H1 (cell line): ENCODE measurements around the gene PRSS50. TPM values are rescaled to one million over a fixed set of nuclear protein-coding genes. Genes with fewer than 3 reads are reported as not detected.
A peak's percentile ranks its signal among the peaks of the same experiment; 100 is the strongest.

Experiments
- CTCF ChIA-PET: fragments of 300-600 bp; sonication (Branson Sonifier 250); formaldehyde crosslinking; loops from one replicate; lab custom pipeline; 2021; ENCODE audit not compliant: partially characterized antibody; lab: Charles Lee
- POLR2A ChIA-PET: fragments of 300-600 bp; sonication (Branson Sonifier 250); formaldehyde crosslinking; loops from one replicate; lab custom pipeline; 2021; ENCODE audit warnings: inconsistent platforms; ENCODE audit not compliant: partially characterized antibody; lab: Charles Lee
- DNase-seq, 2 experiments: peaks; one replicate each; pipeline versions ENCODE4 v3.0.0 to v3.0.0-alpha.2; 2010 to 2022; ENCODE audit warnings: low spot score in 2 of 2, low read depth in 1 of 2, mixed read lengths in 1 of 2
- FAIRE-seq: peaks from 2 replicates; lab custom pipeline; 2011; peaks lifted over from hg19 to GRCh38; lab: Jason Lieb, UNC
- H2AFZ ChIP-seq: 2 replicates; pipeline ENCODE4 v1.8.1; 2012; ENCODE audit warnings: low read length, inconsistent platforms
- H2AK5ac ChIP-seq: 2 replicates; pipeline ENCODE4 v1.6.1; 2013; ENCODE audit warnings: low read depth, low read length
- H2BK120ac ChIP-seq: replicated peaks from 2 replicates; pipeline ENCODE3; 2013; ENCODE audit warnings: low read depth, low read length, inconsistent platforms
- H2BK12ac ChIP-seq: 2 replicates; pipeline ENCODE4 v1.6.1; 2013; ENCODE audit warnings: low read depth, low read length
- H2BK15ac ChIP-seq: 2 replicates; pipeline ENCODE4 v1.6.1; 2013; ENCODE audit warnings: low read length
- H2BK20ac ChIP-seq: 2 replicates; pipeline ENCODE4 v1.6.1; 2013; ENCODE audit warnings: low read length
- H2BK5ac ChIP-seq: 2 replicates; pipeline ENCODE4 v1.6.1; 2013; ENCODE audit warnings: low read depth, low read length
- H3K14ac ChIP-seq: 2 replicates; pipeline ENCODE4 v1.6.1; 2013; ENCODE audit warnings: inconsistent platforms; ENCODE audit not compliant: insufficient read length
- H3K18ac ChIP-seq: 2 replicates; pipeline ENCODE4 v1.6.1; 2013; ENCODE audit warnings: low read length; ENCODE audit errors: extremely low read depth
- H3K23ac ChIP-seq: 2 replicates; pipeline ENCODE4 v1.6.1; 2013; ENCODE audit warnings: inconsistent platforms; ENCODE audit not compliant: insufficient read length
- H3K23me2 ChIP-seq: 2 replicates; pipeline ENCODE4 v1.6.1; 2013; ENCODE audit warnings: low read depth, low read length
- H3K27ac ChIP-seq: 2 replicates; pipeline ENCODE4 v1.6.1; 2011; ENCODE audit warnings: low read depth, low read length, inconsistent platforms
- H3K27me3 ChIP-seq, 4 experiments: replicated peaks in 1 of 4; 1 replicate in 1 of 4; 2 replicates in 3 of 4; pipeline versions ENCODE4 v1.6.1 to v1.8.1; 2011 to 2013; ENCODE audit warnings: low read length in 3 of 4, mild to moderate bottlenecking in 3 of 4, inconsistent platforms in 2 of 4, mixed read lengths in 2 of 4, moderate library complexity in 1 of 4; ENCODE audit not compliant: control insufficient read depth in 3 of 4, insufficient read depth in 3 of 4; ENCODE audit errors: extremely low read depth in 1 of 4
- H3K36me3 ChIP-seq, 4 experiments: 2 replicates each; pipeline versions ENCODE4 v1.6.1 to v1.8.1; 2011 to 2013; ENCODE audit warnings: mild to moderate bottlenecking in 4 of 4, low read length in 3 of 4, moderate library complexity in 2 of 4, control low read depth in 1 of 4, inconsistent platforms in 1 of 4; ENCODE audit not compliant: insufficient read depth in 4 of 4, control insufficient read depth in 2 of 4
- H3K4ac ChIP-seq: replicated peaks from 2 replicates; pipeline ENCODE3; 2013; ENCODE audit warnings: low read length, low read depth, mixed read lengths, inconsistent platforms; ENCODE audit not compliant: insufficient read length
- H3K4me1 ChIP-seq, 4 experiments: replicated peaks in 1 of 4; 1 replicate in 1 of 4; 2 replicates in 3 of 4; pipeline versions ENCODE4 v1.6.1 to v1.8.1; 2011 to 2013; ENCODE audit warnings: low read length in 3 of 4, inconsistent platforms in 2 of 4, mixed read lengths in 1 of 4; ENCODE audit not compliant: insufficient read depth in 4 of 4, control insufficient read depth in 3 of 4
- H3K4me2 ChIP-seq, 2 experiments: 2 replicates each; pipeline versions ENCODE4 v1.6.1 to v1.8.1; 2011 to 2013; ENCODE audit warnings: low read depth in 2 of 2, low read length in 2 of 2, control low read depth in 1 of 2, inconsistent platforms in 1 of 2, mild to moderate bottlenecking in 1 of 2; ENCODE audit not compliant: insufficient read depth in 1 of 2
- H3K4me3 ChIP-seq, 4 experiments: fragments of 200-600, 300-600 bp in 1 of 4; sonication (generic), shearing (Covaris generic), sonication (Bioruptor Twin) in 1 of 4; 2 replicates each; pipeline versions ENCODE4 v1.5.1 to v1.8.1; 2011 to 2016; ENCODE audit warnings: low read length in 4 of 4, low read depth in 3 of 4, control low read depth in 2 of 4, inconsistent platforms in 2 of 4, mild to moderate bottlenecking in 2 of 4, mixed read lengths in 1 of 4, moderate library complexity in 1 of 4; ENCODE audit not compliant: insufficient read depth in 2 of 4; ENCODE audit errors: extremely low read depth in 1 of 4
- H3K56ac ChIP-seq: replicated peaks from 2 replicates; pipeline ENCODE3; 2013; ENCODE audit warnings: low read depth, mild to moderate bottlenecking, mixed read lengths, low read length, inconsistent platforms; ENCODE audit not compliant: insufficient read length
- H3K79me1 ChIP-seq: 2 replicates; pipeline ENCODE4 v1.6.1; 2013; ENCODE audit warnings: low read depth, low read length, control low read depth
- H3K79me2 ChIP-seq, 2 experiments: 2 replicates each; pipeline versions ENCODE4 v1.6.1 to v1.8.1; 2012 to 2013; ENCODE audit warnings: low read length in 2 of 2, mild to moderate bottlenecking in 2 of 2, inconsistent platforms in 1 of 2; ENCODE audit not compliant: insufficient read depth in 2 of 2, control insufficient read depth in 1 of 2
- H3K9ac ChIP-seq, 4 experiments: replicated peaks in 1 of 4; 1 replicate in 1 of 4; 2 replicates in 3 of 4; pipeline versions ENCODE4 v1.6.1 to v1.8.1; 2011 to 2013; ENCODE audit warnings: low read depth in 3 of 4, low read length in 3 of 4, control low read depth in 2 of 4, mild to moderate bottlenecking in 2 of 4, moderate library complexity in 2 of 4, inconsistent platforms in 1 of 4; ENCODE audit errors: extremely low read depth in 1 of 4
- H3K9me3 ChIP-seq, 2 experiments: 2 replicates each; pipeline versions ENCODE4 v1.6.1 to v1.8.1; 2012 to 2013; ENCODE audit warnings: mild to moderate bottlenecking in 2 of 2, moderate library complexity in 2 of 2, control low read depth in 1 of 2, inconsistent platforms in 1 of 2, low read depth in 1 of 2, low read length in 1 of 2, mixed read lengths in 1 of 2; ENCODE audit not compliant: insufficient read depth in 2 of 2
- H4K20me1 ChIP-seq, 2 experiments: replicated peaks in 1 of 2; 2 replicates each; pipeline versions ENCODE3 to v1.8.1; 2011 to 2013; ENCODE audit warnings: inconsistent platforms in 2 of 2, low read length in 2 of 2, mild to moderate bottlenecking in 1 of 2; ENCODE audit not compliant: insufficient read depth in 2 of 2, control insufficient read depth in 1 of 2
- H4K5ac ChIP-seq: 2 replicates; pipeline ENCODE4 v1.6.1; 2013; ENCODE audit warnings: low read length, low read depth, mixed read lengths, inconsistent platforms; ENCODE audit not compliant: insufficient read length
- H4K8ac ChIP-seq: 2 replicates; pipeline ENCODE4 v1.8.0; 2013; ENCODE audit warnings: mild to moderate bottlenecking, moderate library complexity, low read length, inconsistent platforms; ENCODE audit not compliant: insufficient read depth; ENCODE audit errors: extremely low read depth
- H4K91ac ChIP-seq: replicated peaks from 2 replicates; pipeline ENCODE3; 2013; ENCODE audit warnings: low read length, mixed read lengths, inconsistent platforms; ENCODE audit not compliant: insufficient read length
- CTCF ChIP-seq, 3 experiments: IDR thresholded peaks; 1 replicate in 2 of 3; 2 replicates in 1 of 3; pipeline versions ENCODE4 v1.5.1 to v1.6.1; 2011; ENCODE audit warnings: low read length in 3 of 3, mild to moderate bottlenecking in 3 of 3, inconsistent platforms in 2 of 3, low read depth in 1 of 3, moderate library complexity in 1 of 3; ENCODE audit not compliant: insufficient read depth in 1 of 3; ENCODE audit errors: control extremely low read depth in 1 of 3
- WGBS, 2 experiments: shearing (Covaris generic) in 1 of 2; methylation state at CpG; one replicate each; pipeline versions ENCODE4 v1.1.6 to v1.1.7; 2013 to 2015; ENCODE audit warnings: low lambda C conversion rate in 2 of 2, mixed read lengths in 2 of 2, inconsistent platforms in 1 of 2, low coverage in 1 of 2, missing lambda C conversion rate in 1 of 2; ENCODE audit not compliant: insufficient replicate concordance in 2 of 2, insufficient coverage in 1 of 2, insufficient read length in 1 of 2; ENCODE audit errors: extremely low coverage in 1 of 2, missing lambda C conversion rate in 1 of 2; 5-methylcytosine and 5-hydroxymethylcytosine counted together
- polyA plus RNA-seq, 7 experiments: library from polyadenylated mRNA; depleted of rRNA in 3 of 7; stranded (reverse) in 5 of 7; unstranded in 2 of 7; fragments of >200 nt in 5 of 7; fragments of 200-250 nt in 2 of 7; gene quantifications; 1 replicate in 5 of 7; 2 replicates in 1 of 7; 4 replicates in 1 of 7; pipeline versions ENCODE4 v1.2.1 to v1.2.3, GENCODE V29; 2011 to 2013; ENCODE audit warnings: missing spikeins in 2 of 7, mixed read lengths in 2 of 7
- total RNA-seq: library from RNA; stranded (reverse); fragmentation: NEBNext Ultra II Directional; extraction: Animal tissue kit (Norgen Biotek cat#: 25700); gene quantifications from 2 replicates; pipeline ENCODE4 v1.2.1, GENCODE V29; 2021
- TF ChIP-seq, protein P1 (sequence below): IDR thresholded peaks from 2 replicates; pipeline ENCODE4 v1.6.1; 2012; ENCODE audit warnings: inconsistent platforms

PRSS50 gene
- total and polyA plus RNA-seq, 2 of the 8 experiments (the other 6 are each of a cell fraction or from before 2014, with no cell fraction given): 0.47 to 0.71 TPM

- Histone ChIP-seq H3K4me2 (no peak overlapping the region), H3K14ac (no peak overlapping the region), H3K27ac (no peak overlapping the region), H3K79me1 (no peaks in the 10 kb centered on the region), H2BK120ac (no peak overlapping the region), H2AK5ac (no peak overlapping the region), H4K8ac (no peak overlapping the region; the same call in 1 of the 2 replicates), H3K18ac (no peak overlapping the region; the same call in 1 of the 2 replicates), H3K79me2 (no peaks in the 10 kb centered on the region), H2BK12ac (no peak overlapping the region), H3K36me3 (no peaks in the 10 kb centered on the region), H3K9me3 (no peaks in the 10 kb centered on the region), H3K27me3 (peaks cover 0 to 9% (median 5%) of the 10 kb centered on the region in 4 experiments; a peak in 3 of 7 replicates), H4K20me1 (peaks cover 2 to 4% of the 10 kb centered on the region in 2 experiments), H3K56ac (no peak overlapping the region), H3K4me1 (peaks cover 0 to 6% (median 0%) of the 10 kb centered on the region in 4 experiments; a peak in 1 of 7 replicates), H4K5ac (no peak overlapping the region), H2AFZ (no peak overlapping the region), H3K23ac (no peak overlapping the region), H4K91ac (peak overlapping the region; percentile 67), H3K4me3 (no peak overlapping the region), H3K4ac (no peak overlapping the region), H3K23me2 (no peaks in the 10 kb centered on the region), H2BK5ac (peak overlapping the region; percentile 35; the same call in 1 of the 2 replicates), H2BK20ac (no peak overlapping the region), H2BK15ac (no peak overlapping the region), H3K9ac (no peak overlapping the region)
- DNase-seq (no peak), FAIRE-seq (no peak)
- ChIA-PET POLR2A (interaction anchor here (0.6 kb wide), 2 partner anchors 142 to 209 kb away, joined by 3 read pairs; no protein-coding TSS in a partner anchor), CTCF (interaction anchor here (0.6 to 6.5 kb wide), 24 partner anchors 7 to 241 kb away, joined by 3 to 91 read pairs (median 6); partner anchors contain the start of genes PRSS50, PTH1R and RTP3)
- 78% methylated on average over 13 of the region's 13 CpGs; no CpG with 5 or more reads in 1 of the 2 experiments for WGBS, 2 experiments
- TF ChIP-seq, protein P1, sequence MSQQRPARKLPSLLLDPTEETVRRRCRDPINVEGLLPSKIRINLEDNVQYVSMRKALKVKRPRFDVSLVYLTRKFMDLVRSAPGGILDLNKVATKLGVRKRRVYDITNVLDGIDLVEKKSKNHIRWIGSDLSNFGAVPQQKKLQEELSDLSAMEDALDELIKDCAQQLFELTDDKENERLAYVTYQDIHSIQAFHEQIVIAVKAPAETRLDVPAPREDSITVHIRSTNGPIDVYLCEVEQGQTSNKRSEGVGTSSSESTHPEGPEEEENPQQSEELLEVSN: no peak
- peak in 2 of 3 experiments; percentile 27 to 33; a peak in 2 of 4 replicates for TF ChIP-seq CTCF (IDR thresholded peaks at IDR 0.05; ENCODE audit: control extremely low read depth in 1 of 3, insufficient read depth in 1 of 3, low read depth in 1 of 3, low read length in 3 of 3)
Observed at GRCh38 chr3:46706771-46707582, 10.7 kb downstream of the PRSS50 start.
